Neural cell (in vitro differentiated cells): ENCODE measurements around the gene SUGCT. TPM values are rescaled to one million over a fixed set of nuclear protein-coding genes. Genes with fewer than 3 reads are reported as not detected.

Source experiments
- H2AFZ ChIP-seq: fragments of 200-600, 300-800 bp; sonication (generic), shearing (Covaris generic); 2 replicates; pipeline ENCODE4 v1.6.0; 2014; ENCODE audit warnings: low read depth, mild to moderate bottlenecking, antibody characterized with exemption, low read length, moderate library complexity
- H3F3A ChIP-seq: fragments of 200-600 bp; shearing (Covaris generic); 2 replicates; pipeline ENCODE4 v1.6.1; 2016; ENCODE audit warnings: mild to moderate bottlenecking, moderate library complexity, mixed read lengths, antibody characterized with exemption, low read length; ENCODE audit not compliant: insufficient read depth, poor library complexity, severe bottlenecking
- H3K27ac ChIP-seq: fragments of 200-600, 300-800 bp; sonication (generic), shearing (Covaris generic); 2 replicates; pipeline ENCODE4 v1.5.1; 2014; ENCODE audit warnings: mild to moderate bottlenecking, low read length, moderate library complexity
- H3K27me3 ChIP-seq: fragments of 300-800, 200-600 bp; sonication (generic), shearing (Covaris generic); 2 replicates; pipeline ENCODE4 v1.6.0; 2014; ENCODE audit warnings: mild to moderate bottlenecking, low read depth, low read length, moderate library complexity; ENCODE audit not compliant: insufficient read depth
- H3K36me3 ChIP-seq: fragments of 300-800, 200-600 bp; sonication (generic), shearing (Covaris generic); 2 replicates; pipeline ENCODE4 v1.5.1; 2014; ENCODE audit warnings: mild to moderate bottlenecking, antibody characterized with exemption, low read length, moderate library complexity; ENCODE audit not compliant: insufficient read depth
- H3K4me2 ChIP-seq: fragments of 300-800, 200-600 bp; sonication (generic), shearing (Covaris generic); 2 replicates; pipeline ENCODE4 v1.6.0; 2014; ENCODE audit warnings: mild to moderate bottlenecking, low read length
- H3K4me3 ChIP-seq: fragments of 300-800, 200-600 bp; sonication (generic), shearing (Covaris generic); 2 replicates; pipeline ENCODE4 v1.5.1; 2014; ENCODE audit warnings: mild to moderate bottlenecking, low read length, moderate library complexity
- H3K79me2 ChIP-seq: fragments of 200-600 bp; shearing (Covaris generic); replicated peaks from 2 replicates; pipeline ENCODE4 v1.6.0; 2014; ENCODE audit warnings: mild to moderate bottlenecking, low read length, moderate library complexity; ENCODE audit not compliant: insufficient read depth
- H3K9ac ChIP-seq: fragments of 300-800, 200-600 bp; sonication (generic), shearing (Covaris generic); 2 replicates; pipeline ENCODE4 v1.6.1; 2016; ENCODE audit warnings: mild to moderate bottlenecking, low read length, mixed read lengths
- H3K9me2 ChIP-seq: fragments of 200-600 bp; shearing (Covaris generic); 2 replicates; pipeline ENCODE4 v1.6.1; 2016; ENCODE audit warnings: mild to moderate bottlenecking, low read length, mixed read lengths; ENCODE audit not compliant: insufficient read depth
- H3K9me3 ChIP-seq: fragments of 200-600, 300-800 bp; sonication (generic), shearing (Covaris generic); 2 replicates; pipeline ENCODE4 v1.6.1; 2016; ENCODE audit warnings: mild to moderate bottlenecking, mixed run types, low read length, moderate library complexity, mixed read lengths
- H4K20me1 ChIP-seq: fragments of 200-600 bp; shearing (Covaris generic); 2 replicates; pipeline ENCODE4 v1.6.1; 2016; ENCODE audit warnings: mild to moderate bottlenecking, mixed run types; ENCODE audit not compliant: insufficient read depth
- CTCF ChIP-seq: fragments of 450-650 bp; IDR thresholded peaks from 2 replicates; pipeline ENCODE4 v1.5.1; 2014; ENCODE audit warnings: antibody characterized with exemption, mild to moderate bottlenecking, moderate library complexity; ENCODE audit not compliant: poor library complexity, severe bottlenecking
- EP300 ChIP-seq: fragments of 450-650 bp; conservative IDR thresholded peaks from 2 replicates; pipeline ENCODE4 v1.6.1; 2014; ENCODE audit warnings: antibody characterized with exemption, mild to moderate bottlenecking, moderate library complexity; ENCODE audit not compliant: poor library complexity, severe bottlenecking
- EZH2 ChIP-seq: fragments of 200-600, 300-800 bp; shearing (Covaris generic), sonication (generic); IDR thresholded peaks from 2 replicates; pipeline ENCODE4 v1.6.1; 2014; ENCODE audit warnings: antibody characterized with exemption, low read length, borderline replicate concordance, mild to moderate bottlenecking; ENCODE audit not compliant: insufficient read depth, poor library complexity, severe bottlenecking
- MXI1 ChIP-seq: fragments of 450-650 bp; conservative IDR thresholded peaks from 2 replicates; pipeline ENCODE4 v1.6.1; 2014; ENCODE audit warnings: antibody characterized with exemption, mild to moderate bottlenecking; ENCODE audit not compliant: poor library complexity, severe bottlenecking
- POLR2AphosphoS5 ChIP-seq: IDR thresholded peaks from 2 replicates; pipeline ENCODE4 v1.6.1; 2012
- RAD21 ChIP-seq: fragments of 450-650 bp; conservative IDR thresholded peaks from 2 replicates; pipeline ENCODE4 v1.6.1; 2014; ENCODE audit warnings: antibody characterized with exemption, mild to moderate bottlenecking, moderate library complexity
- REST ChIP-seq: IDR thresholded peaks from 2 replicates; pipeline ENCODE4 v1.6.1; 2012; ENCODE audit warnings: borderline replicate concordance
- SMC3 ChIP-seq: fragments of 450-650 bp; conservative IDR thresholded peaks from 2 replicates; pipeline ENCODE4 v1.6.1; 2014; ENCODE audit warnings: antibody characterized with exemption, mild to moderate bottlenecking, moderate library complexity; ENCODE audit not compliant: poor library complexity
- TAF1 ChIP-seq: IDR thresholded peaks from 2 replicates; pipeline ENCODE4 v1.6.1; 2012; ENCODE audit warnings: low read depth
- polyA plus RNA-seq: library from polyadenylated mRNA; depleted of rRNA; stranded (reverse); fragments of >200 nt; gene quantifications from 2 replicates; pipeline ENCODE4 v1.2.3, GENCODE V29; 2014

Gene SUGCT
- polyA plus RNA-seq, 1 donor from 2014 or later = not detected

- H3K36me3 ChIP-seq = no peaks in the 10 kb centered on the region
- no peak overlapping the region for H2AFZ ChIP-seq
- no peaks in the 10 kb centered on the region for H3K27me3 ChIP-seq
- no peaks in the 10 kb centered on the region for H4K20me1 ChIP-seq
- no peak overlapping the region for H3K4me3 ChIP-seq
- TF ChIP-seq EZH2 = no peak
- no peak for TF ChIP-seq SMC3
- TF ChIP-seq EP300 = no peak
- TF ChIP-seq POLR2AphosphoS5 = no peak
- TF ChIP-seq CTCF = no peak
- TF ChIP-seq REST = no peak
- no peak for TF ChIP-seq MXI1
- TF ChIP-seq TAF1 = no peak
- TF ChIP-seq RAD21 = no peak
- H3K9ac ChIP-seq = no peak overlapping the region
- H3F3A ChIP-seq = no peaks in the 10 kb centered on the region
- no peak overlapping the region for H3K4me2 ChIP-seq
- no peaks in the 10 kb centered on the region for H3K79me2 ChIP-seq
- H3K27ac ChIP-seq = no peak overlapping the region
- no peaks in the 10 kb centered on the region for H3K9me2 ChIP-seq
- H3K9me3 ChIP-seq = peaks cover 4% of the 10 kb centered on the region
Measured at GRCh38 chr7:40879941-40880543, 745.2 kb downstream of the SUGCT start.

GRCh38 chr7:40880581-40880980, 745.8 kb downstream of the SUGCT start:
- no peak overlapping the region for H3K4me3 ChIP-seq
- H3K4me2 ChIP-seq = no peak overlapping the region
- no peaks in the 10 kb centered on the region for H3K9me2 ChIP-seq
- no peak for TF ChIP-seq EP300
- TF ChIP-seq CTCF = no peak
- no peak for TF ChIP-seq EZH2
- no peak for TF ChIP-seq SMC3
- TF ChIP-seq MXI1 = no peak
- TF ChIP-seq RAD21 = no peak
- TF ChIP-seq TAF1 = no peak
- TF ChIP-seq POLR2AphosphoS5 = no peak
- no peak for TF ChIP-seq REST
- H3K27ac ChIP-seq = no peak overlapping the region
- H3K27me3 ChIP-seq = no peaks in the 10 kb centered on the region
- no peaks in the 10 kb centered on the region for H4K20me1 ChIP-seq
- H2AFZ ChIP-seq = no peak overlapping the region
- H3K9me3 ChIP-seq = peaks cover 4% of the 10 kb centered on the region
- no peaks in the 10 kb centered on the region for H3F3A ChIP-seq
- H3K79me2 ChIP-seq = no peaks in the 10 kb centered on the region
- H3K36me3 ChIP-seq = no peaks in the 10 kb centered on the region
- no peak overlapping the region for H3K9ac ChIP-seq
